GM12878 (cell line): Measurements from ENCODE around the gene LRRC57. TPM values are rescaled to one million over a fixed set of nuclear protein-coding genes. Genes with fewer than 3 reads are reported as not detected.
A peak's percentile ranks its signal among the peaks of the same experiment; 100 is the strongest.

ENCODE experiments used
- ATAC-seq: fragments of 200-7000 bp; cut with Tn5 transposase; 3 replicates; pipeline ENCODE4 v1.9.1; 2020; ENCODE audit warnings: mild to moderate bottlenecking, moderate library complexity
- BruUV-seq: library from RNA; stranded (reverse); fragments of 400-500 nt; replicated peaks from 2 replicates; lab custom pipeline; 2021; lab: Mats Ljungman, UMichigan
- CTCF ChIA-PET: fragments of 300-600 bp; sonication (Branson Sonifier 250); formaldehyde crosslinking; extraction: SDS; loops from one replicate; lab custom pipeline; 2021; ENCODE audit warnings: inconsistent platforms; lab: Yijun Ruan, JAX
- POLR2A ChIA-PET: fragments of 350-600 bp; formaldehyde crosslinking; extraction: SDS; loops from one replicate; lab custom pipeline; 2021; ENCODE audit warnings: inconsistent platforms; lab: Charles Lee
- RAD21 ChIA-PET: fragments of 300-600 bp; sonication (Branson Sonifier 250); formaldehyde crosslinking; loops from one replicate; lab custom pipeline; 2023; ENCODE audit warnings: antibody characterized with exemption; ENCODE audit not compliant: unreplicated experiment; lab: Charles Lee
- SMC1A ChIA-PET: fragments of 300-600 bp; sonication (Branson Sonifier 250); formaldehyde crosslinking; loops from one replicate; lab custom pipeline; 2023; ENCODE audit not compliant: unreplicated experiment, uncharacterized antibody; lab: Charles Lee
- DNase-seq: peaks from one replicate; pipeline ENCODE4 v3.0.0-alpha.2; 2011; ENCODE audit warnings: low read depth, low spot score
- FAIRE-seq: peaks from 3 replicates; lab custom pipeline; 2011; peaks lifted over from hg19 to GRCh38; lab: Jason Lieb, UNC
- H2AFZ ChIP-seq: 2 replicates; pipeline ENCODE4 v1.6.0; 2011; ENCODE audit warnings: low read depth, low read length, control low read depth; ENCODE audit not compliant: control insufficient read depth
- H3K27ac ChIP-seq: 2 replicates; pipeline ENCODE4 v1.5.1; 2011; ENCODE audit warnings: control low read depth; ENCODE audit not compliant: control insufficient read depth, insufficient read depth
- H3K27me3 ChIP-seq, 2 experiments: replicated peaks in 1 of 2; 2 replicates each; pipeline versions ENCODE4 v1.6.0 to v1.6.1; 2011; ENCODE audit warnings: low read length in 1 of 2; ENCODE audit not compliant: control insufficient read depth in 2 of 2, insufficient read depth in 2 of 2
- H3K36me3 ChIP-seq, 2 experiments: 2 replicates each; pipeline ENCODE4 v1.5.1; 2011; ENCODE audit warnings: low read length in 1 of 2; ENCODE audit not compliant: control insufficient read depth in 2 of 2, insufficient read depth in 2 of 2
- H3K4me1 ChIP-seq: 2 replicates; pipeline ENCODE4 v1.6.1; 2011; ENCODE audit warnings: mild to moderate bottlenecking, low read length, moderate library complexity, mixed read lengths; ENCODE audit not compliant: control insufficient read depth, insufficient read depth
- H3K4me2 ChIP-seq: 2 replicates; pipeline ENCODE4 v1.6.0; 2011; ENCODE audit warnings: control low read depth; ENCODE audit not compliant: control insufficient read depth, insufficient read depth
- H3K4me3 ChIP-seq: fragments of 200-600 bp; sonication (generic); 2 replicates; pipeline ENCODE4 v1.5.1; 2016
- H3K79me2 ChIP-seq: 2 replicates; pipeline ENCODE4 v1.6.0; 2011; ENCODE audit warnings: low read length; ENCODE audit not compliant: control insufficient read depth, insufficient read depth
- H3K9ac ChIP-seq: 2 replicates; pipeline ENCODE4 v1.8.0; 2011; ENCODE audit warnings: low read length, control low read depth, mixed read lengths; ENCODE audit not compliant: control insufficient read depth, insufficient read depth
- H3K9me3 ChIP-seq: replicated peaks from 3 replicates; pipeline ENCODE4 v1.5.1; 2011; ENCODE audit warnings: mild to moderate bottlenecking, low read length; ENCODE audit not compliant: control insufficient read depth, insufficient read depth
- H4K20me1 ChIP-seq: 2 replicates; pipeline ENCODE4 v1.6.0; 2011; ENCODE audit not compliant: control insufficient read depth, insufficient read depth
- CHD2 ChIP-seq: IDR thresholded peaks from 2 replicates; pipeline ENCODE4 v1.6.1; 2011; ENCODE audit warnings: low read depth, low read length, improper control_type of control experiment, borderline replicate concordance
- GATAD2B ChIP-seq: fragments of 450-650 bp; conservative IDR thresholded peaks from 2 replicates; pipeline ENCODE4 v1.6.1; 2017; ENCODE audit warnings: low read depth, mild to moderate bottlenecking, moderate library complexity
- POLR2AphosphoS2 ChIP-seq: IDR thresholded peaks from 2 replicates; pipeline ENCODE4 v1.6.1; 2011; ENCODE audit warnings: low read depth, mild to moderate bottlenecking, low read length, improper control_type of control experiment, moderate library complexity
- RAD21 ChIP-seq: IDR thresholded peaks from 2 replicates; pipeline ENCODE4 v1.6.1; 2011; ENCODE audit warnings: mild to moderate bottlenecking, low read depth, low read length, moderate library complexity; ENCODE audit not compliant: insufficient read depth
- RB1 ChIP-seq: fragments of 450-650 bp; formaldehyde crosslinking; IDR thresholded peaks from 2 replicates; pipeline ENCODE4 v1.6.1; 2017; ENCODE audit warnings: mild to moderate bottlenecking, borderline replicate concordance
- RBBP5 ChIP-seq: fragments of 200-600 bp; sonication (generic); conservative IDR thresholded peaks from 2 replicates; pipeline ENCODE4 v1.6.1; 2016
- RCOR1 ChIP-seq: conservative IDR thresholded peaks from 2 replicates; pipeline ENCODE4 v1.6.1; 2012; ENCODE audit warnings: low read depth, low read length, improper control_type of control experiment
- SMARCA5 ChIP-seq: fragments of 450-650 bp; IDR thresholded peaks from 2 replicates; pipeline ENCODE4 v1.6.1; 2017; ENCODE audit warnings: mild to moderate bottlenecking
- TARDBP ChIP-seq: IDR thresholded peaks from 2 replicates; pipeline ENCODE4 v1.6.1; 2016; ENCODE audit warnings: borderline replicate concordance
- TCF7 ChIP-seq: IDR thresholded peaks from 2 replicates; pipeline ENCODE4 v1.6.1; 2014; ENCODE audit warnings: antibody characterized with exemption, borderline replicate concordance
- ZNF24 ChIP-seq: fragments of 450-650 bp; IDR thresholded peaks from 2 replicates; pipeline ENCODE4 v1.6.1; 2017; ENCODE audit warnings: antibody characterized with exemption, mild to moderate bottlenecking
- WGBS: methylation state at CpG from one replicate; pipeline ENCODE4 v1.1.6; 2016; ENCODE audit warnings: low lambda C conversion rate; ENCODE audit not compliant: insufficient replicate concordance, insufficient coverage; ENCODE audit errors: missing lambda C conversion rate; 5-methylcytosine and 5-hydroxymethylcytosine counted together
- in situ Hi-C: fragments of 300-500 bp; cut with MboI; formaldehyde crosslinking; loops from 9 replicates; pipeline ENCODE4 v1.14.3; 2018; ENCODE audit warnings: mixed read lengths
- intact Hi-C: fragments of 100-400 bp; cut with micrococcal nuclease; formaldehyde crosslinking; loops from one replicate; pipeline ENCODE4 v1.14.2; 2022; ENCODE audit not compliant: unreplicated experiment
- polyA plus RNA-seq, 11 experiments: library from polyadenylated mRNA; depleted of rRNA in 4 of 11; unstranded in 6 of 11; stranded (reverse) in 5 of 11; fragments of >200 nt; fragmentation: Nextera tagmentation in 4 of 11; fragmentation: Illumina TruSeq in 1 of 11; extraction: Ambion mirVana in 4 of 11; extraction: Trizol in 1 of 11; gene quantifications; 1 replicate in 1 of 11; 2 replicates in 10 of 11; pipeline versions ENCODE4 v1.2.1 to v1.2.3, GENCODE V29; 2011 to 2016; ENCODE audit warnings: inconsistent platforms in 2 of 11, missing spikeins in 2 of 11, low read depth in 1 of 11
- total RNA-seq, 4 experiments: library from RNA; depleted of rRNA in 3 of 4; stranded (reverse); fragments of >200 nt in 3 of 4; fragmentation: Illumina TruSeq in 1 of 4; extraction: Trizol in 1 of 4; gene quantifications; 2 replicates each; pipeline versions ENCODE4 v1.2.1 to v1.2.3, GENCODE V29; 2013 to 2021
- TF ChIP-seq, protein P1 (sequence below): fragments of 450-650 bp; IDR thresholded peaks from 2 replicates; pipeline ENCODE4 v1.6.1; 2017; ENCODE audit warnings: mild to moderate bottlenecking
- TF ChIP-seq, protein P2 (sequence below): IDR thresholded peaks from 2 replicates; pipeline ENCODE4 v1.6.1; 2011; ENCODE audit warnings: low read depth, mild to moderate bottlenecking, low read length, moderate library complexity, borderline replicate concordance; ENCODE audit errors: extremely low read depth
- TF ChIP-seq, protein P3 (sequence below): fragments of 450-650 bp; IDR thresholded peaks from 2 replicates; pipeline ENCODE4 v1.6.1; 2017; ENCODE audit warnings: mild to moderate bottlenecking, low read depth, inconsistent platforms; ENCODE audit not compliant: poor library complexity, severe bottlenecking

Gene LRRC57
- total and polyA plus RNA-seq, 10 of the 15 experiments (the other 5 are each of a cell fraction or from before 2014, with no cell fraction given) = 5.2 to 15.7 (median 9.6) TPM

DNA sequence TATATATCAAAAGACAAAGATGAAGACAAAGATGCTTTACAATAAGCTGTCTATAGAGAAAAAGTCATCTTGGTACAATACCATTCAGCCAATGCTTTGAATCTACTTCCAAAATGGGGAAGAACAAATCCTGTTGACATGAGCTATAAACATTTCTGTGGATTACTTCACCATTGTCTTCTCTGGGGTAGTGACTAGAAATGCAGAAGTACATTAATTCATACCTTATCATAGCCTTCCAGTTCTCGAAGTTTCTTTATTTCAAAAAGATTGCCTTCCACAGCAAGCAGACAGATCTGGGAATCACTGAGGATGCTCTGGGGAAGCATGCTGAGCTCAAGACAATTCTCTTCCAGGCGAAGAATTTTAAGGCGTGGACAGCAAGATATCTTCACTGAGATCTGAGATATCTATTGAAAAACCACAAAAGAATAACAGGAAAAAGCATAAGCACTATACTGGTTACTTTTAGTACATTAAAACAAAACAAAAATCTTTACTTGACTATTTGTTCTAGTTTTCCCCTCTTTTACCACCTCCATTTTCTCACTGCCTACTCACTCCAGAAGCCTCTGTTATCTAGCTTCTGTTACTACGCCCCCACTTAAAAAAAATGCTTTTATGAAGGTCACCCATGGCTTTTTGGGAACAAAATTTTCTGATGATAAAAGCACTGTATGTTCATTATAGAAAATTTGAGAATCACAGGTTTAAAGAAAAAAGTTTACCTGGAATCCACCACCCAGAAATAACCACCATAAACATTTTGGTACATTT is 3.6 kb downstream of the LRRC57 start:
- BruUV-seq = no TSS peak
- ATAC-seq = no peak
- Histone ChIP-seq H3K27me3 (no peaks in the 10 kb centered on the region), H3K79me2 (peaks cover 35% of the 10 kb centered on the region), H3K4me2 (peak overlapping the region; percentile 33; the same call in 1 of the 2 replicates), H2AFZ (no peak overlapping the region), H3K9me3 (no peaks in the 10 kb centered on the region), H3K36me3 (peaks cover 1 to 15% of the 10 kb centered on the region in 2 experiments; a peak in 3 of 4 replicates), H3K4me3 (no peak overlapping the region), H4K20me1 (no peaks in the 10 kb centered on the region), H3K4me1 (no peaks in the 10 kb centered on the region; the same call in 1 of the 2 replicates), H3K27ac (no peak overlapping the region), H3K9ac (no peak overlapping the region)
- DNase-seq = no peak
- CTCF ChIA-PET = interaction anchor here (0.8 to 3.0 kb wide), 4 partner anchors 37 to 105 kb away, joined by 3 to 7 read pairs (median 4); no protein-coding TSS in a partner anchor
- POLR2A ChIA-PET = interaction anchor here (0.7 to 3.2 kb wide), 5 partner anchors 8 to 64 kb away, joined by 3 to 13 read pairs (median 5); partner anchors contain the start of gene ZNF106
- 96% methylated on average over 4 of the region's 4 CpGs for WGBS
- no peak for FAIRE-seq
- SMC1A ChIA-PET = interaction anchor here (0.6 to 5.4 kb wide), 16 partner anchors 9 to 178 kb away, joined by 3 to 45 read pairs (median 3); partner anchors contain the start of gene ZNF106
- in situ Hi-C loops = no loop called here
- RAD21 ChIA-PET = interaction anchor here (0.9 kb wide), 1 partner anchor 104 kb away, joined by 3 read pairs; no protein-coding TSS in a partner anchor
- intact Hi-C loops = no loop called here
- TF ChIP-seq, protein P1, sequence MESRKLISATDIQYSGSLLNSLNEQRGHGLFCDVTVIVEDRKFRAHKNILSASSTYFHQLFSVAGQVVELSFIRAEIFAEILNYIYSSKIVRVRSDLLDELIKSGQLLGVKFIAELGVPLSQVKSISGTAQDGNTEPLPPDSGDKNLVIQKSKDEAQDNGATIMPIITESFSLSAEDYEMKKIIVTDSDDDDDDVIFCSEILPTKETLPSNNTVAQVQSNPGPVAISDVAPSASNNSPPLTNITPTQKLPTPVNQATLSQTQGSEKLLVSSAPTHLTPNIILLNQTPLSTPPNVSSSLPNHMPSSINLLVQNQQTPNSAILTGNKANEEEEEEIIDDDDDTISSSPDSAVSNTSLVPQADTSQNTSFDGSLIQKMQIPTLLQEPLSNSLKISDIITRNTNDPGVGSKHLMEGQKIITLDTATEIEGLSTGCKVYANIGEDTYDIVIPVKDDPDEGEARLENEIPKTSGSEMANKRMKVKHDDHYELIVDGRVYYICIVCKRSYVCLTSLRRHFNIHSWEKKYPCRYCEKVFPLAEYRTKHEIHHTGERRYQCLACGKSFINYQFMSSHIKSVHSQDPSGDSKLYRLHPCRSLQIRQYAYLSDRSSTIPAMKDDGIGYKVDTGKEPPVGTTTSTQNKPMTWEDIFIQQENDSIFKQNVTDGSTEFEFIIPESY = no peak
- no peak for TF ChIP-seq ZNF24
- TF ChIP-seq GATAD2B = no peak
- no peak for TF ChIP-seq RAD21
- TF ChIP-seq CHD2 = no peak
- TF ChIP-seq TCF7 = no peak
- TF ChIP-seq SMARCA5 = no peak
- no peak for TF ChIP-seq POLR2AphosphoS2
- TF ChIP-seq RBBP5 = no peak
- no peak for TF ChIP-seq TARDBP
- TF ChIP-seq, protein P2, sequence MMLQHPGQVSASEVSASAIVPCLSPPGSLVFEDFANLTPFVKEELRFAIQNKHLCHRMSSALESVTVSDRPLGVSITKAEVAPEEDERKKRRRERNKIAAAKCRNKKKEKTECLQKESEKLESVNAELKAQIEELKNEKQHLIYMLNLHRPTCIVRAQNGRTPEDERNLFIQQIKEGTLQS = no peak
- TF ChIP-seq RCOR1 = no peak
- TF ChIP-seq, protein P3, sequence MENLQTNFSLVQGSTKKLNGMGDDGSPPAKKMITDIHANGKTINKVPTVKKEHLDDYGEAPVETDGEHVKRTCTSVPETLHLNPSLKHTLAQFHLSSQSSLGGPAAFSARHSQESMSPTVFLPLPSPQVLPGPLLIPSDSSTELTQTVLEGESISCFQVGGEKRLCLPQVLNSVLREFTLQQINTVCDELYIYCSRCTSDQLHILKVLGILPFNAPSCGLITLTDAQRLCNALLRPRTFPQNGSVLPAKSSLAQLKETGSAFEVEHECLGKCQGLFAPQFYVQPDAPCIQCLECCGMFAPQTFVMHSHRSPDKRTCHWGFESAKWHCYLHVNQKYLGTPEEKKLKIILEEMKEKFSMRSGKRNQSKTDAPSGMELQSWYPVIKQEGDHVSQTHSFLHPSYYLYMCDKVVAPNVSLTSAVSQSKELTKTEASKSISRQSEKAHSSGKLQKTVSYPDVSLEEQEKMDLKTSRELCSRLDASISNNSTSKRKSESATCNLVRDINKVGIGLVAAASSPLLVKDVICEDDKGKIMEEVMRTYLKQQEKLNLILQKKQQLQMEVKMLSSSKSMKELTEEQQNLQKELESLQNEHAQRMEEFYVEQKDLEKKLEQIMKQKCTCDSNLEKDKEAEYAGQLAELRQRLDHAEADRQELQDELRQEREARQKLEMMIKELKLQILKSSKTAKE = no peak
- TF ChIP-seq RB1 = no peak
